GM18867 (cell line): ENCODE results near the gene PIGS.

ENCODE experiments used
- ATAC-seq: cut with Tn5 transposase; IDR thresholded peaks from one replicate; pipeline ENCODE4 v1.9.1; 2021; ENCODE audit warnings: mild to moderate bottlenecking, moderate library complexity; ENCODE audit not compliant: unreplicated experiment

The PIGS gene

GRCh38 chr17:28551421-28552175, 19.7 kb downstream of the PIGS start:
- ATAC-seq = no peak

GRCh38 chr17:28550858-28551257, 20.5 kb downstream of the PIGS start:
- no peak for ATAC-seq

- peak; percentile 30 for ATAC-seq
Observed at GRCh38 chr17:28549236-28550132, 21.8 kb downstream of the PIGS start.

- ATAC-seq = no peak
Observed at GRCh38 chr17:28548417-28549130, 22.8 kb downstream of the PIGS start.

GRCh38 chr17:28547623-28548416, 23.5 kb downstream of the PIGS start:
- ATAC-seq = peak; percentile 38

GRCh38 chr17:28547096-28547622, 24.2 kb downstream of the PIGS start:
- ATAC-seq = no peak

- no peak for ATAC-seq
Observed at GRCh38 chr17:28545787-28546415, 25.4 kb downstream of the PIGS start.

- ATAC-seq = no peak
Observed at GRCh38 chr17:28545141-28545503, 26.2 kb downstream of the PIGS start.

GRCh38 chr17:28544402-28545140, 26.8 kb downstream of the PIGS start:
- no peak for ATAC-seq

GRCh38 chr17:28541439-28541838, 29.9 kb downstream of the PIGS start:
- no peak for ATAC-seq

- ATAC-seq = no peak
Observed at GRCh38 chr17:28540231-28540630, 31.1 kb downstream of the PIGS start.

- ATAC-seq = no peak
Observed at GRCh38 chr17:28538296-28538895, 32.9 kb downstream of the PIGS start.

GRCh38 chr17:28537219-28537610, 34.1 kb downstream of the PIGS start:
- no peak for ATAC-seq

- no peak for ATAC-seq
Observed at GRCh38 chr17:28536532-28537218, 34.6 kb downstream of the PIGS start.

- ATAC-seq = no peak
Observed at GRCh38 chr17:28534740-28535375, 36.5 kb downstream of the PIGS start.

- no peak for ATAC-seq
Observed at GRCh38 chr17:28533091-28533807, 38.1 kb downstream of the PIGS start.
